HG03097 (cell line): ENCODE measurements around the gene TTLL11.

Experiments
- ATAC-seq: cut with Tn5 transposase; IDR thresholded peaks from one replicate; pipeline ENCODE4 v1.9.1; 2021; ENCODE audit not compliant: unreplicated experiment, low FRiP score

The TTLL11 gene

GRCh38 chr9:121949766-121950165 is 143.3 kb downstream of the TTLL11 start:
- no peak for ATAC-seq

- no peak for ATAC-seq
These were observed 143.7 kb downstream of the TTLL11 start for GRCh38 chr9:121949364-121949763.

- no peak for ATAC-seq
These were observed 145.3 kb downstream of the TTLL11 start for GRCh38 chr9:121947775-121948174.

DNA sequence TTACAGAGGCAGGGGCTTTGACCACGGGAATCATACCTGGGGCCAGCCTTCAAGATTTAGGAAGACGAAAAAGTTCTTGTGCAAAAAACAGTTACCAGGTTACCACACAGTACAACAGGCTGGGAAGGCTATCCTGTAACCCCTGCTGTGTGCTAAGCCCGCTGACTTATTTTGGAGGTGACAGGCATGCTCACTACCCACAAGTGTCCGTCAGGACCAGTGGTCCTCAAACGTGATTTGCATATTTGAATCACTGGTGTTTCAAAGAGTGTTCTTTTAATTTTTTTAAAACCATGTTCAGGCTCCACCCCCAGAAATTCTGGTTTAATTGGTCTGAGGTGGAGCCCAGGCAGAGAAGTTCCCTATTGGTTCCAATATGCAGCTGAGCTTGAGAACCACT is 146.6 kb downstream of the TTLL11 start:
- no peak for ATAC-seq

DNA sequence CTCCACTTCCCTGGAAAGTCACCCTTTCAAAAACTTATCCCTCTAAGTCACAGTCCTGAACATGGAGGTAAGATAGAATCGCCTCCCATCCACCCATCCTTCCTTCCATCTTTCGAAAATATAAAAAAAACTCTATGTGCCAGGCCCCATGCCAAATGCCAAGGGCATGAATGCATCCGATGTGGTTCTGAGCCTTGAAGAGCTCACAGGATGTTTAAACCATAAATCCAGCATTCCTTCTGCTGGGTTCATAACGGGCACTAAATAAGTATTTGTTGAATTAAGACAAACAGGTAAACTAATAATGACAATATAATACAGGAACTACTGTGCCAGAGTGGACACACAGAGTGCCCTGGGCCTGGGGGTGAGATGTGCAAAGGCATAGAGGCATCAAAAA is 147.3 kb downstream of the TTLL11 start:
- ATAC-seq: no peak

DNA sequence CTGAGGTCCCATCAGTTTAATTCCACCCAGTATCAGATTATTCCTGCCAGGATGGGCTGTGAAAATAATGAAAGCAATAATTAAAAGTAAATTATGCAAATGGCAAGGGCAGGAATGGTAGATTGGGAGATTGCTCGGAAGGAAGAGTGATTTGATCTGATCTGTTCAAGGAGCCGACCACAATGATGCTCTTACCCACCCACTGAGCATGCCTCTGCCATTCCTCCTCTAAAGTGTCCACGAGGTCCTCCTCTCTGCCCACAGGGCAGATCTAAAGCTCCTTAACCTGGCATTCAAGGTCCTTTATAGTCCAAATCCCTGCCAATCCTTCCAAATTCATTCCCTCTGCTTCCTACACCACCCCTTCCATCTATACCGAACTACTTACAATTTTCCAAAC is 147.8 kb downstream of the TTLL11 start:
- ATAC-seq: no peak

GRCh38 chr9:121944711-121945191 is 148.4 kb downstream of the TTLL11 start:
- no peak for ATAC-seq

DNA sequence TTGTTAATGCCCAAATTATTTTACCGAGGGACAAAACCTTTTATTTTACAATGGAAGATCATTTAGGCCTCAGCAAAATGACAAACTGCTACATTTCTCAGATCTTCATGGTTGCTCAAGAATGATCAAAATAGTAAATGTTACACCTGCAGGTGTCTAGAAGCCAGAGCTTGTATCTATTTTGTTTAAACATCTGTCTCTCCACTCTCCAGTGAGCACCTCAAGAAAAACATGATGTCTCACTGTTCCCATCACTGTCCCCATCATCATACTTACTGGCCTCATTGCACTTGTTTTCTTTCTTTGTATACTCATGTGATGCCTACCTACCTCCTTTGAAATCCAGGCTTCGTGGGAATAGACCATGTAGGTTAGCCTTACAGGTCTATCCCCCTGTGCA is 149.6 kb downstream of the TTLL11 start:
- ATAC-seq: no peak

- no peak for ATAC-seq
These were observed 150.2 kb downstream of the TTLL11 start for GRCh38 chr9:121942866-121943382.

- ATAC-seq: no peak
These were observed 150.8 kb downstream of the TTLL11 start for GRCh38 chr9:121942313-121942712.

DNA sequence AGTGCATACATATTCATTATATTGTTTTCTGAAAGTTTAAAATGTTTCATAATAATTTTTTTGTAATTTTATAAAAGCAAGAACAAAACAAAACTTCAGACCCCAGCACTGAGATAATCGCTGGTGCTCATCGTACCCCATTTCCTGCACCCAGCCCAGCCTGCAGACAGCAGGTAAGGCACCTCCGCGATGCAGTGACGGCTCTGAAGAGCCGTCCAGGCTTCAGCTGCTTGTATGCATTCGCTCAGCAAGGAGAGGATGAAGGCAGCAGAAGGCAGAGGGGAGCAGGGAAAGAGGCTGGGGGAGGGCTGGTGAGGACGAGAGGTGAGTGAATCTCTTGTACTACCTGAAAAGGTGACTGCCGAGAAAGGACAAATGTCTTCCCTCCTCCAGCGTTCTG is 153.5 kb downstream of the TTLL11 start:
- ATAC-seq: no peak

GRCh38 chr9:121938621-121939020 is 154.5 kb downstream of the TTLL11 start:
- ATAC-seq: no peak

DNA sequence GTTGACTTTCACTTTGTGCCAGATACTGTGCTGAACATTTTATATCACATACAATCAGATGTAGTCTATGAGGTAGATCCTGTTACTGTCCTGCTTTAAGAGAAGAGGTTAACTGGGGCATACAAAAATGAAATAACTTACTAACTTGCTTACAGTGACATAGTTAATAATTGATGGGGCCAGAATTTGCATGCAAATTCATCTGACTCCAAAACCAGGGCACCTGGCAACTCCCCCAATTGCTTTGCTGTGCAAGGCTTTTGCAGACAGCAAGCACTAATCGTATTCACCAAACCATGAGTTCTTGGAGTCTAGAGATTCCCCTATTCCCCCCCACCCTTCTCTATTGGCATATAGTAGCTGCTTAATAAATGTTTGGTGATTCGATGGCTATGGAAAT is 155.9 kb downstream of the TTLL11 start:
- no peak for ATAC-seq

DNA sequence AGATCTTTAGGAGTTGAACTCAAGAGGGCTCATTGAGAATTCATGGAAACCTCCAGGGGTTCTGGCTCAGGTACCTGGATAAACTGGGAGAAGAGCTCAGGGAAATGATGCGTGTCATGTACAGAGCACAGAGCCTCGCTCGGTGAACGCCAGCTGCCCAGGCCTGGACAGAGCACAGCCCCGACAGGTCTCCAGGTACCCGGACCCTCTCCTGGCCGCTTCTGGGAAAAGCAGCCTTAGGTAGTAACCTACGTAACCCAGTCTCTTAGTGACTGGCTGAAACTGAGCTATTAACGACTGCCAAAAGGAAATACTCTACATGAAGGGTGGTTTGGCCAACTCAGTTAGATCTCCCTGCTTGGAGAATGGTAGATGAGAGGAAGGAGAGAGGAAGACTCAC is 157.4 kb downstream of the TTLL11 start:
- no peak for ATAC-seq

DNA sequence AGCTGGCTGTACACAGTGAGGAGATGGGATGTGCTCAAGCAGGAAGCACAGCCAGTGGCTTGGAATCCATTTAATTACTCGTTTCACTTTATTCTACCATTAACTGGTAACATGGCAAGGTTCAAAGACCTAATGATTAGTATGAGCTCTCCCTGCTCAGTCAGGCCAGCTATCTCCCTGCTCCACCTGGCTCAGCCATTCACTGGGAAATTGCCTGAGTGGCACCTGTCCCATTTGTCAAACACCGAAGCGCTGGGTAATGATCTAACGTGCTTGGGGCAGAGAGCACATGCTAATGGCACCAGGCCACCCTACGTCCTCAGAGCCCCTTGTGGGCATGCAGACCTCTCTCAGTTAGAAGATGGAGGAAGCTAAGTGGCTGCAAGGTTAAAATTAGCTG is 162.2 kb downstream of the TTLL11 start:
- no peak for ATAC-seq

DNA sequence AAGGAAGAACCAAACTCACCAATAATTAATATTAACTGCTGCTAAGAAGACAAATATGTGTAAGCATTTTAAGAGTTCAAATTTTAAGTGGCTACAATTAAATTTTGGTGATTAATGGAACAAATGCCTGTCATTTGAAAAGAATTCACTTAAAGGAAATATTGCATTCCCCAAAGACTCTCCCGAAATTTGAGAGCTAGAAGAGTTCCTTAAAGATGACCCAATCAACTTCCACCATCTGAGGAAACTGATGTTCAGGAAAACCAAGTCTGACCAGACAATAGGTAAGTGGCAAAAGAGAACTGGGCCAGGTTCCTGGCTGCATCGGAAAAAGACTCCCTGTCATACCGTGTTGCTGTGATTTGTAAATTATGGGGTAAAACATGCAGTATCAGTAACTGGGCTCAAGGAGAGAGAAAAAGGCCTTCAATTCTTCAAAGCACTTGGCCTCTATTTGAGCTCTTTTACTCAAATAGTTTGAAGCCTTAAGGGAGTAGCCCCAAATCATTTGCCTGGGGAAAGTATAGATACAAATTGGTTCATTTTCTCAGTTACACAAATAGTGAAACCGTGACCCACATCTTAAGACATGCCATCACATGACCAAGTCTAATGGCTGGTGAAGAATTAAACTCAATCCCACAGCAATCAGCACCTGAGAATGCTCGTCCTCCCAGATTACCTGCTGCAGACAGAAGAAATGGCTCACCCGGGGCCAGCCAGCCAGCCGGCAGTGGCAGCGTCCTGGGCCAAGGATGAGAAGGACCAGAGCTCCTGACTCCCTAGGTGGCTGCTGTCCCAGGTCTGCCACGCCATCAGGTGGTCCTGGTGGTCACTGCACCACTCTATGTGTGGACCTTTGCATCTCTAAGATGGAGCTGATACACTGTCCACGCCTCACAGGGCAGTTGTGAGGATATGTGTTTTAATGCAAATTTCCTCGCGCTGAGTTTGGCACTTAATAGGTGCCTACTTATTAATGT is 162.9 kb downstream of the TTLL11 start:
- no peak for ATAC-seq

- no peak for ATAC-seq
These were observed 165.5 kb downstream of the TTLL11 start for GRCh38 chr9:121927636-121928035.

GRCh38 chr9:121927081-121927480 is 166.0 kb downstream of the TTLL11 start:
- no peak for ATAC-seq

GRCh38 chr9:121926351-121926801 is 166.7 kb downstream of the TTLL11 start:
- no peak for ATAC-seq

DNA sequence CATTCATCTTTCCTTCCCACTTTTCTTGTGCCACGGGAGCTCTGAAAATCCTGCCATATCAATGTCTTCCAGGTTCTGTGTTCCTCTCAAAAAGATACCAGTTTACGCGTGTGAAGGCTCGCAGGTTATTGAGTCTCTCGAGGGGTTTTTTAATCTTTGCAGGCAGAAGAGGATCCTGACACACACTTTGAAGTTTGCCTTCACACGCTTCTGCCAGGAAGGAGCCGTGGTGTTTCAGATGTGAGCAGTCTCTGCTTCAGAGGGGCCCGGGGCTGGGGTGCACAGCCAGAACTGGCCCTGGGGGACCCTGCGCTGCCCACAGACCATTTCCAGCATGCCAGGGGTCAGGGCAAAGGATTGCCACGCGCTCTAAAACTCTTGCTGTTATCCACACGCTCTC is 167.2 kb downstream of the TTLL11 start:
- no peak for ATAC-seq

GRCh38 chr9:121924700-121925099 is 168.4 kb downstream of the TTLL11 start:
- no peak for ATAC-seq

- no peak for ATAC-seq
These were observed 171.7 kb downstream of the TTLL11 start for GRCh38 chr9:121921444-121921843.
